ENCODE measurements around the gene TOR1AIP2. TPM values are rescaled to one million over a fixed set of nuclear protein-coding genes. Genes with fewer than 3 reads are reported as not detected.

The TOR1AIP2 gene
- total RNA-seq, 2 donors from 2014 or later, result 60.5 to 75.2 TPM

DNA sequence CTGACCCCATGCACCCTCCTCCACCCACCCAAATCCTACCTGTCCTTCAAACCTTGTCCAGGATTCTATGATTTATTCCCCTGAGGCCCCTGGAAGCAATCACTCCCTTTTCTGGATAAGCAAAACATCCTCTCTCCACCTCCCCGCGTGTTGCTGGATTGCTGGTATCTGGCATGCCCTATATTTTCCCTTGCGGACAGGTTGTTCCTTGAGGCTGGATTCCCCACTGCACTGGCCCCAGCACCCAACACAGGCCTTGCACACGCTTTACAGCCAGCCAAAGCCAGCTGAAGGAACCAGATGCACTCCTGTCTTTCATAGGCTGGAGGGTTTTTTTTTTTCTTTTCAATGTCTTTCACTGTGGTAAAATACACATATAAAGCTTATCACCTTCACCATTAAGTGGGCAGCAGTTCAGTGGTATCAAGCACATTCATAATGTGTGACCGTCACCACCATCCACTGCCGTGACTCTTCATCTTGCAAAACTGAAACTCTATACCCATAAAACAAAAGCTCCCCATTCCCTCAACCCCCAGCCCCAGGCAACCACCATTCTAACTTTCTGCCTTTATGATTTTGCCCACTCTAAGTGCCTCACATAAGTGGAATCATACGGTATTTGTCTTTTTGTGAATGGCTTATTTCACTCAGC is 50.9 kb downstream of the TOR1AIP2 start:
- peak in 1 of 2 donors; percentile 59 for ATAC-seq
- Mint-ChIP-seq H3K36me3 (no peaks in the 10 kb centered on the region), H3K4me1 (ENCODE audit: low read depth in 2 of 2) (peaks cover 10 to 15% of the 10 kb centered on the region in 2 donors), H3K9me3 (no peaks in the 10 kb centered on the region), H3K4me3 (no peak overlapping the region), H3K27me3 (peaks cover 0 to 7% of the 10 kb centered on the region in 2 donors), H3K27ac (no peak overlapping the region)
- DNase-seq (ENCODE audit: low spot score), result peak; percentile 39

DNA sequence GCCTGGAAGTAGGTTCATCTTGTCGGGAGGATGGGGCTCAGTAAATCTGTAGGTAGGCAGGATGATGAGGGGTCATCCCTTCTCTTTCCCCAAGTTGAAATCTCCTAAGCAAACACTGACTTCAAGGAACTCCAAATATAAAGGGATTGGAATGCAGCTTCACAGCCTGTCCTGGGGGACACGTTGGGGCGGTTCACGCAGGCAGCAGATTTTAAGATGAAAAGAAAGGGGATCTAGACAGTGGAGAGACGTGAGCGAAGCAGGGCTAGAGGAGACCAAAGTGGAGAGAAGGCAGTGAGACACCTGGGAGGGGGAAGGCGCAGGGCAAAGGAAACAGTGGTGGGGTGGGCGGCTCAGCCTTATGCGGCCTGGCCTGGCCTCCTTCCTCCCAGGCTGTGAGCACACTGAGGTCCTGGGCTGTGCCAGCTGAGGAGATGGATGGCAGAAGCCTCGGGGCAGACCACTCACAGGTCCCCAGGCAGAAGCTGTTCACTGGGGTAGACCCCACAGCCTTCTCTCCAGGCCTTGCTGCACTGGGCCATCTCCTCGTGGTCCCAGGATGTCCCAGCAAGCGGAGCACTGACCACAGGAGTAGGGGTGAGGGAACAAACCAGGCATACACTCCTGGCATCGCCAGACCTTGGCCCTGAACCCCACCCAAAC is 51.7 kb downstream of the TOR1AIP2 start:
- Mint-ChIP-seq H3K27me3 (peaks cover 0 to 7% of the 10 kb centered on the region in 2 donors), H3K9me3 (no peaks in the 10 kb centered on the region), H3K27ac (no peak overlapping the region), H3K4me3 (no peak overlapping the region), H3K4me1 (ENCODE audit: low read depth in 2 of 2) (peaks cover 3 to 7% of the 10 kb centered on the region in 2 donors), H3K36me3 (no peaks in the 10 kb centered on the region)
- ATAC-seq (no peak), DNase-seq (ENCODE audit: low spot score) (peak; percentile 32)

- no peak for ATAC-seq
- peaks cover 3 to 5% of the 10 kb centered on the region in 2 donors for H3K4me1 Mint-ChIP-seq (ENCODE audit: low read depth in 2 of 2)
- peak; percentile 26 for DNase-seq (ENCODE audit: low spot score)
- no peak overlapping the region for H3K4me3 Mint-ChIP-seq
- H3K27ac Mint-ChIP-seq, result no peak overlapping the region
- H3K27me3 Mint-ChIP-seq, result peaks cover 0 to 7% of the 10 kb centered on the region in 2 donors
- no peaks in the 10 kb centered on the region for H3K9me3 Mint-ChIP-seq
- H3K36me3 Mint-ChIP-seq, result no peaks in the 10 kb centered on the region
Measured at GRCh38 chr1:179825206-179825605, 52.4 kb downstream of the TOR1AIP2 start.

DNA sequence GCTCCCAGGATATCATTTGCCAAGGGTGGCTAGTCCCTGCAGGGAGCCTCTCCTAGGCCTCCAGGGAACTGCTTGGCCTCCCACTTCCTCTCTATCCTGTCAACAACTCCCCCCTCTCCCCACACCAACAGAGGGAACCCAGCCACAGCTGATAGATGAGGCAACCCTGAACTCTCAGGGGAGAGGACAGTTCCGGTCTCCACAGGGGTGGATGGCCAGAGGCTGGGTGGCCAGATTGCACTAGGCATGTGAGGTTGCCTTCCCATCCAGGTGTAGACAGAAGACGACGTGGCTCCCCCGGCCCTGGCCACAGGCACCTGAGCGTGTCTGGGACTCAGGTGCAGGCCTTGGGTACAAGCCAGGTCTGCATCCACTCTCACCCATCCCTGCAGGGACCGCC is 53.3 kb downstream of the TOR1AIP2 start:
- Mint-ChIP-seq H3K9me3 (no peaks in the 10 kb centered on the region), H3K27ac (no peak overlapping the region), H3K4me1 (ENCODE audit: low read depth in 2 of 2) (peaks cover 3 to 5% of the 10 kb centered on the region in 2 donors), H3K27me3 (peaks cover 0 to 7% of the 10 kb centered on the region in 2 donors), H3K36me3 (no peaks in the 10 kb centered on the region), H3K4me3 (no peak overlapping the region)
- DNase-seq (ENCODE audit: low spot score), result peak; percentile 56
- peak in 1 of 2 donors; percentile 24 for ATAC-seq

GRCh38 chr1:179823693-179824092 is 53.9 kb downstream of the TOR1AIP2 start:
- Mint-ChIP-seq H3K27me3 (peaks cover 0 to 7% of the 10 kb centered on the region in 2 donors), H3K4me3 (no peak overlapping the region)
- DNase-seq (ENCODE audit: low spot score), result peak; percentile 47

GRCh38 chr1:179822065-179822464 is 55.5 kb downstream of the TOR1AIP2 start:
- Mint-ChIP-seq H3K9me3 (no peaks in the 10 kb centered on the region), H3K4me1 (ENCODE audit: low read depth in 2 of 2) (peaks cover 3 to 5% of the 10 kb centered on the region in 2 donors), H3K36me3 (no peaks in the 10 kb centered on the region), H3K27ac (no peak overlapping the region), H3K27me3 (peaks cover 5 to 6% of the 10 kb centered on the region in 2 donors), H3K4me3 (no peak overlapping the region)
- no peak for DNase-seq (ENCODE audit: low spot score)
- no peak for ATAC-seq

More at GRCh38 chr1:179823693-179824092, 53.9 kb downstream of the TOR1AIP2 start:
- Mint-ChIP-seq H3K4me1 (ENCODE audit: low read depth in 2 of 2) (peaks cover 3 to 5% of the 10 kb centered on the region in 2 donors), H3K27ac (no peak overlapping the region), H3K9me3 (no peaks in the 10 kb centered on the region), H3K36me3 (no peaks in the 10 kb centered on the region)
- ATAC-seq, result no peak

GRCh38 chr1:179821524-179821923 is 56.1 kb downstream of the TOR1AIP2 start:
- Mint-ChIP-seq H3K27ac (no peak overlapping the region), H3K27me3 (peaks cover under 1 to 5% of the 10 kb centered on the region in 2 donors), H3K9me3 (no peaks in the 10 kb centered on the region), H3K4me3 (no peak overlapping the region), H3K36me3 (no peaks in the 10 kb centered on the region), H3K4me1 (ENCODE audit: low read depth in 2 of 2) (no peaks in the 10 kb centered on the region)
- no peak for ATAC-seq
- peak; percentile 28 for DNase-seq (ENCODE audit: low spot score)

DNA sequence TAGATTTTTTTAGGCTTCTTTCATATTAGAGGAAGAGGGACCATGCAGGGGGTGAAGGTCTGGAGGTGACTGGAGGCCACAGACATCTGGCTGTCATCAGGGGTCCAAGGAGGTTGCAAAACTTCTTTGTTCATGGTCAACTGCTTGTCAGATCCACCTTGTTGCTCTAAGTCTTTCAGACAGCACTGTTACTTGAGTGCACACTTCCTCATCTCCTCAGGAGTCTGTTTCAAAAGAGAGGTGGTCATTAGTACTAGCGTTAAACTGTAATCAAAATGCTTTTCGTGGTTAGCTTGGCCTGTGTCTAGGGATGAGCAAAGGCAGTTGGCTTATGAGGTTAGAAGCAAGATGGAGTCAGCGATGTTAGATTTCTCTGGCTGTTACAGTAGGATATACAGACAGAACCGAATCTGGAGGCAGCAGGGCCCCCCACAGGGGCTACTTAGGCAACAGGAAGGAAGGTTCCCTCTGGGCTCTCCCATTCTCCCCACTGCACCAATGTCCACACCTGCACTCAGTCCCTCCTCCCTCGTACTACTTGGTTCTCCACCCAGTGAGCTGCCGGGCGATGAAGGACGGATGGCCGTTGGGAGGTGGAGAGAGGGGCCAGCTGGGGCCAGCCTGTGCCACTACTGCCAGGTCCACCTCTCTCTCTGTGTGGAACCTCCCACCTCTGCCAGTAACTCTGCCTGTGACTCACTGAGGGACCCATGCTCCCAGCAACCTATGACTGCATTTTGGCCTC is 57.2 kb downstream of the TOR1AIP2 start:
- ATAC-seq, result no peak
- H3K36me3 Mint-ChIP-seq, result no peaks in the 10 kb centered on the region
- DNase-seq (ENCODE audit: low spot score), result no peak
- H3K27ac Mint-ChIP-seq, result no peak overlapping the region
- no peak overlapping the region for H3K4me3 Mint-ChIP-seq
- peaks cover 0 to 13% of the 10 kb centered on the region in 2 donors for H3K27me3 Mint-ChIP-seq
- no peaks in the 10 kb centered on the region for H3K9me3 Mint-ChIP-seq
- peaks cover 3 to 4% of the 10 kb centered on the region in 2 donors for H3K4me1 Mint-ChIP-seq (ENCODE audit: low read depth in 2 of 2)

DNA sequence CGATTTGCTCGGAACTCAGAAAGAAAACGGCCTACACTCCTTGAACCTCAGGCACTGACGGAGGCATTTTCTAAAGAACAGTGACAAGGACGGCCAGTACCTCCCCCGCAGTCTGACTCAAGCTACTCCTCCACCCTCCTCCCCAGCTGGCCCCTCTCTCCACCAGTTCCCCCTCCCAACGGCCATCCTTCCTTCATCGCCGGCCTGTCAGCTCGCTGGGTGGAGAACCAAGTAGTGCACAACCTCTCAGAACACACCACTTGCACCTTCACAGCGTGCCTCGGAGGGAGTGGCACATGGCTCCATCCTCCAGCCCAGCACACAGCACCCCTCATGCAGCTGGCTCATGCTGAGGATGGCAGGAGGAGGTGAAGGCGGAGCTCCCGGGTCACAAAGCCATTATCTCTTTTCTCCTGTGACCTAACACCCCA is 58.8 kb downstream of the TOR1AIP2 start:
- no peaks in the 10 kb centered on the region for H3K36me3 Mint-ChIP-seq
- ATAC-seq (no peak), DNase-seq (ENCODE audit: low spot score) (no peak)
- no peak overlapping the region for H3K4me3 Mint-ChIP-seq
- no peaks in the 10 kb centered on the region for H3K9me3 Mint-ChIP-seq
- no peak overlapping the region for H3K27ac Mint-ChIP-seq
- peaks cover 0 to 13% of the 10 kb centered on the region in 2 donors for H3K27me3 Mint-ChIP-seq
- H3K4me1 Mint-ChIP-seq (ENCODE audit: low read depth in 2 of 2), result peaks cover 14 to 15% of the 10 kb centered on the region in 2 donors

GRCh38 chr1:179818260-179818659 is 59.3 kb downstream of the TOR1AIP2 start:
- Mint-ChIP-seq H3K27ac (no peak overlapping the region), H3K36me3 (no peaks in the 10 kb centered on the region), H3K9me3 (no peaks in the 10 kb centered on the region), H3K4me1 (ENCODE audit: low read depth in 2 of 2) (peaks cover 14 to 15% of the 10 kb centered on the region in 2 donors), H3K4me3 (no peak overlapping the region), H3K27me3 (peaks cover 0 to 13% of the 10 kb centered on the region in 2 donors)
- ATAC-seq (no peak), DNase-seq (ENCODE audit: low spot score) (no peak)

DNA sequence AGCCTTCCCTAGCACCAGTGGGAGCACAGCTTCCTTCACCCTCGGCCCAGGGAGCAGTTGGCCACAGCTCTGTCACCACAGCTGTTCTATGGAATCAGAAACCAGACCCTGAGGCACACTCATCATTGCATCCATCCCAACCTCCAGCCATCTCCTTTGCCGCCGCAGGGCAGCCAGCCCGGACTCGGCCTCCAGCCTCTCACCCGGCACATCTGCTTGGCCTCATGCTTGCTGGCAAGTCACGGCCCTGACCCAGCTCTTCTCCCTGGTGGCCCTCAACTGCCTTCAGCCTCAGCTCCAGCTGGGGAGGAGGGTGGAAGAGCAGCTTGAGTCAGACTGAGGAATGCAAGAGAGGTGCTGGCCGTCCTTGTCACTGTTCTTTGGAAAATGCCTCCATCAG is 59.8 kb downstream of the TOR1AIP2 start:
- DNase-seq (ENCODE audit: low spot score) (no peak), ATAC-seq (no peak)
- Mint-ChIP-seq H3K4me3 (no peak overlapping the region), H3K4me1 (ENCODE audit: low read depth in 2 of 2) (peaks cover 14 to 15% of the 10 kb centered on the region in 2 donors), H3K36me3 (no peaks in the 10 kb centered on the region), H3K27ac (no peak overlapping the region), H3K9me3 (no peaks in the 10 kb centered on the region), H3K27me3 (peaks cover 0 to 13% of the 10 kb centered on the region in 2 donors)

GRCh38 chr1:179817056-179817455 is 60.5 kb downstream of the TOR1AIP2 start:
- no peak for DNase-seq (ENCODE audit: low spot score)
- Mint-ChIP-seq H3K4me1 (ENCODE audit: low read depth in 2 of 2) (peaks cover 14 to 15% of the 10 kb centered on the region in 2 donors), H3K4me3 (no peak overlapping the region), H3K9me3 (no peaks in the 10 kb centered on the region), H3K36me3 (no peaks in the 10 kb centered on the region), H3K27me3 (peaks cover 0 to 18% of the 10 kb centered on the region in 2 donors), H3K27ac (no peak overlapping the region)
- no peak for ATAC-seq

GRCh38 chr1:179816196-179816960 is 61.2 kb downstream of the TOR1AIP2 start:
- Mint-ChIP-seq H3K9me3 (no peaks in the 10 kb centered on the region), H3K27me3 (peaks cover 0 to 18% of the 10 kb centered on the region in 2 donors), H3K27ac (no peak overlapping the region), H3K4me3 (no peak overlapping the region), H3K4me1 (ENCODE audit: low read depth in 2 of 2) (peaks cover 14 to 15% of the 10 kb centered on the region in 2 donors), H3K36me3 (no peaks in the 10 kb centered on the region)
- DNase-seq (ENCODE audit: low spot score) (no peak), ATAC-seq (no peak)
